Activated CD4-positive, CD25-positive, alpha-beta regulatory T cell treated with anti-CD3 and anti-CD28 coated beads, Interleukin-2, amount 50 U/mL, for 72 hours (primary cell): Measurements from ENCODE around the gene RNF126.
"Not testable (repeated sequence)": the region's sequence is repeated elsewhere in the genome, so short reads cannot be mapped to it uniquely, and the experiment has no call there.

Experiments used
- DNase-seq: peaks from one replicate; pipeline ENCODE4 v3.0.0; 2021

Gene RNF126

GRCh38 chr19:685454-685931 lies 22.5 kb upstream of the RNF126 start:
- no peak for DNase-seq

- no peak for DNase-seq
Observed at GRCh38 chr19:682678-683320, 19.8 kb upstream of the RNF126 start.

GRCh38 chr19:681029-682019 lies 18.3 kb upstream of the RNF126 start:
- no peak for DNase-seq

DNA sequence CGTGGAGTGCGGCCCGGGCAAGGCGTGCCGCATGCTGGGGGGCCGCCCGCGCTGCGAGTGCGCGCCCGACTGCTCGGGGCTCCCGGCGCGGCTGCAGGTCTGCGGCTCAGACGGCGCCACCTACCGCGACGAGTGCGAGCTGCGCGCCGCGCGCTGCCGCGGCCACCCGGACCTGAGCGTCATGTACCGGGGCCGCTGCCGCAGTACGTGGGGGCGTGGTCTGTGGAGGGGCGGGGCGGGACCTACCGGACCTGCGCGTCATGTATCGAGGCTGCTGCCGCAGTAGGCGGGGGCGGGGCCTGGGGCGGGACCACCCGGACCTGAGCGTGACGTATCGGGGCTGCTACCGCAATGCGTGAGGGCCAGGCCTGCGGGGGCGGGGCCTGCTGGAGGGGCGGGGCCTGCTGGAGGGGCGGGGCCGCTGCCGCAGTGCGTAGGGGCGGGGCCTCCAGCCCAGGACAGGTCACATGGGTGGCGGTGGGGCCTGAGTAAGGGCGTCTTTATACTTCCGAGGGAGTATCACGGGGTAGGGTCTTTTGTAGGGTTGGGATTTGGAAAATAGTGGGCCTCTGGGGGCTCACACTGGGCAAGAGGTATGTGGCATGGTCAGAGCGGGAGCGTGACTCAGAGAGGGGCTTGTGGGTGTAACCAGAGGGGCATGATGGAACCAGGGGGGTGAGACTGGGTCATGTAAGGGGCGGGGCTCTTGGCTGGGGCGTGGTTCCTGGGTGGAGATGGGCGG lies 17.4 kb upstream of the RNF126 start:
- DNase-seq, result peak; percentile 97

GRCh38 chr19:679418-680286 lies 16.6 kb upstream of the RNF126 start:
- DNase-seq, result peak; percentile 53

GRCh38 chr19:678791-679388 lies 15.9 kb upstream of the RNF126 start:
- DNase-seq, result no peak

- DNase-seq, result no peak
Observed at GRCh38 chr19:677601-678436, 14.8 kb upstream of the RNF126 start.

- DNase-seq, result no peak
Observed at GRCh38 chr19:677201-677600, 14.2 kb upstream of the RNF126 start.

DNA sequence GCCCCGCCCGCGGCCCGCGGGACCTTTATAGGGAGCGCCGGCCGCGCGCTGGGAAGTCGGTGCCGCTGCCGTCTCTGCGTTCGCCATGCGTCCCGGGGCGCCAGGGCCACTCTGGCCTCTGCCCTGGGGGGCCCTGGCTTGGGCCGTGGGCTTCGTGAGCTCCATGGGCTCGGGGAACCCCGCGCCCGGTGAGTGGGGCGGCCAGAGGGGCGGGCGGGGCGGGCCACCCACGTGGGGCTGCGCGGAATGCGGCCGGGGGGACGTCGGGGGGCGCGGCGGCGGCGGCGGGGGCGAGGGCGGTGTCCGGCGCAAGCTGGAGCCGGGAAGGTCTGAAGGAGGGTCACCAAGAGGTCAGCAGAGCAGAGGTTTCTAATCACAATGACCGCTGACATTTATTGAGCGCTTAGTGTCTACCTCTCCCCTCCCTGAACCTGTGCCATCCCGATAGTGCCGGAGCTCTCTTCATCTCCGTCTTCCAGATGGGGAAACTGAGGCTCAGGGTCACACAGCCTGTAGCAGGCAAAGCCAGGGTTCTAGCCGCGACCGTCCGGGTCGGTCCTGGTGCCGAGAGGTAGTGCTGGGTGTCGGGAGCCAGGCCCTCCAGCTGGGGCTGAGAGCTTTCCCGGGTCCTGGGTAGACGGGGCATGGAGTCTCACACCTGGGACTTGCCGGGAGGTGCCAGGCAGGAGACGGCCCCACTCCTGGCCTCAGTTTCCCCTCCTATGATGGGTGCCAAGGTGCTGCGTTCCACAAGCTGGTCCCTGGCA lies 13.5 kb upstream of the RNF126 start, which contains the start of gene FSTL3:
Gene FSTL3 (plus strand): TSS at position 54 of the 767 bp plus-strand sequence. CDS start 32 bp downstream, at position 86.
- DNase-seq, result no peak

GRCh38 chr19:676007-676338 lies 13.0 kb upstream of the RNF126 start:
- no peak for DNase-seq

DNA sequence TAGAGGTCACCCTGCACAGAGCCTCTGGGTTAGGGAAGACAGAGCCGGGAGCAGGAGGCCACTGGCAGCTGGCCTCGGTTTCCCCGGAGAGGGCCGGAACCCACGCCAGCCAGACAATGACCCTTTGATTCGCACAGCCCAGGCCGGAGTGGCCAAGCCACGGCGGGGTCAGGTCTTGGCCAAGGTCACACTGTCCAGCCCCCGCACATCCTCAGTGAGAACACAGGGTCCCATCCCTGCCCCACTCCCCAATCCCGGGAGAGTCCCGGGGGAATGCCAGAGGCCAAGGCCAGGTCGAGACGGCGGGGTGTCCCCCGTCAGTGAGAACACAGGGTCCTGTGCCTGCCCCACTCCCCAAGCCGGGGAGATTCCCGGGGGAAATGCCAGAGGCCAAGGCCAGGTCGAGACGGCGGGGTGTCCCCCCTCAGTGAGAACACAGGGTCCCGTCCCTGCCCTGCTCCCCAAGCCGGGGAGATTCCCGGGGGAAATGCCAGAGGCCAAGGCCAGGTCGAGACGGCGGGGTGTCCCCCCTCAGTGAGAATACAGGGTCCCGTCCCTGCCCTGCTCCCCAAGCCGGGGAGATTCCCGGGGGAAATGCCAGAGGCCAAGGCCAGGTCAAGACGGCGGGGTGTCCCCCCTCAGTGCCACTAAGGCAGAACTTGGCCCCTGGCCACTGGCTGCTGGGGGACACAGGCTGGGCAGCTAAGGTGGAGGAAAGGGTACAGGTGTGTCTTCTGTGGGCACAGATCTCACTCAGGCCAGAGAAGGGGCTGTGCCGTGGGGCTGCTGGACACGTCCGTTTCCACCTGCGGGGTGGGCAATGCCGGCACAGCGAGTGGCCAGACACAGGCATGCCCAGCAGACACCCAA lies 11.5 kb upstream of the RNF126 start:
- no peak for DNase-seq

DNA sequence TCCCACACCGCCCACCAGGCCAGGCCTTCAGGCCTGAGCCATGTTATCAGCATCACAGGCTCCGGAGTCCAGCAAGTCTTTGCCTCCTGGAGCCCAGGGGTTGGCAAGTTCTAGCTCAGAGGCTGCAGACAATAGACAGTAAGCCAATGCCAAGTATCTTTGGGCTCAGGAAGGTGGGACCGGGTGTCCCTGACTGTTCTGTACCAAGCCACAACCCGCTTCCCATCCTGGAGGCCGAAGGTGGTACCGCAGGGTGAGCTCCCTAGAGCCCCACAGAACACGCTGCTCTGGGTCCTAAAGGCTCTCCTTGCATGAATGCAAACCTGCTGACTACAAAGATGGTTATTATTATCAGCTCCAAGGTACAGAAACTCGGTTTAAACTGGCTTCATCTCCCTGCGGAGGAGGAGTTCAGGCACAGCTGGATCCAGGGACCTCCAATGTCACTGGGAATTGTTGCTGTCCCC lies 7.6 kb upstream of the RNF126 start:
- no peak for DNase-seq

GRCh38 chr19:668675-669434 lies 5.8 kb upstream of the RNF126 start:
- not testable (repeated sequence) for DNase-seq

DNA sequence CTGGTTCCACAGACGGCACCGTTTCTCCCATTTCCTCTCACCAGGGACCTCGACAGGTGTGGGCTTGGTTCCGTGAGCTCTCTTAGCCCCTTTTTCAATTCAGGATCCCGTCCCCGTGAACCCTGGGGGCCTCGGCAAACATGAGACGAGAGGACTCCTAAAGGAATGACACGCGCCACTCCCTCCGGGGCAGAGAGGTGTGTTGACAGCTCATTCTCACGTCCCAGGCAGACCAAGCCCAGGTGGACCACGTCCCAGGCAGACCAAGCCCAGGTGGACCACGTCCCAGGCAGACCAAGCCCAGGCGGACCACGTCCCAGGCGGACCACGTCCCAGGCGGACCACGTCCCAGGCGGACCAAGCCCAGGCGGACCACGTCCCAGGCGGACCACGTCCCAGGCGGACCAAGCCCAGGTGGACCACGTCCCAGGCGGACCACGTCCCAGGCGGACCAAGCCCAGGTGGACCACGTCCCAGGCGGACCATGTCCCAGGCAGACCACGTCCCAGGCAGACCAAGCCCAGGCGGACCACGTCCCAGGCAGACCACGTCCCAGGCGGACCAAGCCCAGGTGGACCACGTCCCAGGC lies 4.1 kb upstream of the RNF126 start:
- DNase-seq, result not testable (repeated sequence)

DNA sequence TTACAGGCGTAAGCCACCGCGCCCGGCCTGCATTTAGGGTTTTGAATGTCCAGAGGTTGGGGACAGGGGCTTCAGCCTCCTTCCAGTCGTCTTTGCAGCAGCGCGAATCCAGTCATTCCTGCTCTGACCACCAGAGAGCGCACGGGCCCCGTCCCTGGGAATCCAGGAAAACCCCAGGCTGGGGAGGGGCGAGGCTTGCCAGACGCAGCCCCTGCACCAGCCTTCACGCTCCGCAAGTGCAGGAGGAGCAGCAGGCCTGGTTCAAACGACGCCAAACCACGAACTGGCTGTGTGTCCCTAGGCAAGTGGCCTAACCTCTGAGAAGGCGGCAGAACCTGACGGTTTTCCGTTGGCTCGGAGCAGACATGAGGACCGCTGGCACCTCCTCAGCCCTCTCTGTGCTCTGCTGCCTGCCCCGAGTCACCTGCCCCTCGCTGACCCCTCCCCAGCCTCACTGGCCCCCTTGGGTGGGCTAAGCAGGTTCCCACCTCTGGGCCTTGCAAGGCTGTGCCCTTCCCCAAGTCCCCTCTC lies 2.0 kb upstream of the RNF126 start:
- DNase-seq, result peak; percentile 84

DNA sequence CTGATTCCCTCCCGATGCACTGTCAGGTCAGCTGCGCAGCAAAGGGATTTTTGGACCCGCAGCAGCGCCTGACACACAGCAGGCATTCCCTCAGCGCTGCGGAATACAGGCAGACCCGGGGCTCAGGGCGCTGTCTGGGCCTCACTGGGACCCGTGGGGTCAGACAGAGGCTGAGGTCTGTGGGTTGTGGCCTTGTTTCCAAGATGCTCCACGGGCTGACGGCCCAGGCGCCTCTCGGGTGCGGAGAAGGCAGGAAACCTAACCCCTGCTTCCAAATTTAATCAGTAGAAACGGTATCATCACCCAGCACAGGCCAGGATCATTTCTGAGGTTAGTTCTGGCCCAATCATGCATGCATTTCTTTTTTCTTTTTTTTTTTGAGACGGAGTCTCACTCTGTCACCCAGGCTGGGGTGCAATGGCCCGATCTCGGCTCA lies 686 bp upstream of the RNF126 start:
- no peak for DNase-seq
